Stimulated activated CD8-positive, alpha-beta memory T cell treated with anti-CD3 and anti-CD28 coated beads, Interleukin-2, amount 100 ng/mL, for 48 hours (primary cell): ENCODE measurements around the gene SMLR1.
"Not testable (repeated sequence)": the region's sequence is repeated elsewhere in the genome, so short reads cannot be mapped to it uniquely, and the experiment has no call there.

ENCODE experiments used
- DNase-seq, 2 donors: peaks; one replicate each; pipeline ENCODE4 v3.0.0-alpha.2; 2020; ENCODE audit warnings: low read depth in 2 of 2

The SMLR1 gene

DNA sequence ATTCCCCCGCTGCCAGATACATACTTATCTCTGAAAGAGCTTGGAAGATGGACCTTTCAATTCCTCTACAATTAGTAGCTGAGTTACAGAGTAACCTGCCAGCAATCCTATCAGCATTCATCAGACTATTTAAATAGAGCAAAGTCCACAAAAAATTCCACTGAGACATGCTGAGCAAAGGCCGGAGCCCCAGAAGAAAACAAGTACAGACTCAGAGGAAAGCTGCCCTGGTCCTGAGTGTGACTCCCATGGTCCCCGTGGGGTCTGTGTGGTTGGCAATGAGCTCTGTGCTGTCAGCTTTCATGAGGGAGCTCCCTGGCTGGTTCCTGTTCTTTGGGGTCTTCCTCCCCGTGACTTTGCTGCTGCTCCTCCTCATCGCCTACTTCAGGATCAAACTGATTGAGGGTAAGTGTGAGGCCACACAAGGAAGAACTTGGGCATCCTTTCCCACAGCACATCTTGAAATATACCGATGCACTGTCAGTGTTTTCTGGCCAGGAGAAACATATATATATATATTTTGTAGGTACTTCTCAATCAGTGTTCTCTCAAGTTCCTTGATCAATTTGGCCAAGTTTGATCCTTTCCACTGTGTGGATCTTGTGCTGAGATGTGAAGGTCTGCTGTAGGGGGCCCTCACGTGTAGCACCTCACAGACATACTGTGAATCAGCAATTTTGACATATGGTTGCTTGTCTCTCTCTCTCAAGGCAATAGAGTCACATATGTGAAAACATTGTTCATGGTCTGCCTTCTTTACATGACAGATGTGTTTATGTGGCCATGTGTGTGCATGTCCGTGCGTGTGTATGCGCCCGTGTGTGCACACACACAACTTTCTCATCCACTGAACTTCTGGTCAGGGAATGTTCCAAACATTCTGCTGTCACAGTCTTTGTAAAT lies at the start of gene SMLR1:
SMLR1 (plus strand) TSS at position 160 of the 903 bp plus-strand sequence; CDS start at position 168, 8 bp downstream.
- no peak for DNase-seq

GRCh38 chr6:130778946-130779657 lies 48.1 kb upstream of the SMLR1 start:
- DNase-seq: no peak

DNA sequence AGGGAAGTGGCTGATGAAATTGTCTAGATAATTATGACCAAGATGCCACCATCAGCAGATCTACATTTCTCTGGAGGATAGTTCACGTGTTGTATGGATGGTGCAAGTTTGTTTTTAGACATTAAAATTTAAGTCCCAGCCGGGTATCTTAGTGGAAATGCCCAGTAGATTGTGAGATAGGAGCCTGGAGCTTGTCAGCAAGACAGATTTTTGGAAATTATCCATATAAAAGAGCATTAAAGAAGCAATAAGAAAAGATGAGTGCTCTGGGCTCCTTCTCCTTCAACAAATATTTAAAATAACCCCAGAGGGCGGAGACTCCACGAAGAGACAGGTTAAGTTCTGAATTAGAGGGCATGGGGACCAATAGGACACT lies 47.6 kb upstream of the SMLR1 start:
- no peak for DNase-seq

GRCh38 chr6:130780122-130780521 lies 47.1 kb upstream of the SMLR1 start:
- no peak for DNase-seq

GRCh38 chr6:130781557-130781956 lies 45.6 kb upstream of the SMLR1 start:
- DNase-seq: no peak

DNA sequence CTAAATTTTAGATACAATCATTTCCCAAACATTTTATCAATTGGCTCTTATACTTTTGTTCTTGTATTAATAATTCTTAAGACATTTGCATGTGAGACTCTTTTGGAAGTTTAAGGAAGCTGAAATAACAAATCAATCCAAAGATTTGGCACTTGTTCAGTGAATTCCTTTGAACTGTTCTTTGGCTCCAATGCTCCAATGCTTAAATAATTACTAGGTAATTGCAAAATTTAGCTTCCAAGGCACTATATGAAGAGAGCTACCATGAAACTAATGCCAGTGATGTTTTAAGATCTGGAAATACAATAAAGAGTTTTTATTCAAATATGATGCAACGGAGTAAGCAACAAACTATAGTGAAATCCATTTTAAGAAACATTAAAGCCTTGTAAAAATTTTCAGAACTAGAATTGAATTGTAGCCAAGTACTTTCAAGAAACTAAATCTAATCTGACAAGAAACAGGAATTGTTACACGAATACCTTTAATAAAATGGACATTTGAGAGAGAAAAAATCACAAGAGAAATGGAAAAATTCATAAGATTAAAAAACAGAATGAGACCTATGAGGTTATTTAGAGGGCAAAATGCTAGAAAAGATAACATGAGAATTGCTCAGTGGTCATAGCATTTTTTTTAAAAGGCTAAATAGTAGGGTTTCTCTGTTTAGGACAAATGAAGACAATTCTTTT lies 43.6 kb upstream of the SMLR1 start:
- no peak for DNase-seq

DNA sequence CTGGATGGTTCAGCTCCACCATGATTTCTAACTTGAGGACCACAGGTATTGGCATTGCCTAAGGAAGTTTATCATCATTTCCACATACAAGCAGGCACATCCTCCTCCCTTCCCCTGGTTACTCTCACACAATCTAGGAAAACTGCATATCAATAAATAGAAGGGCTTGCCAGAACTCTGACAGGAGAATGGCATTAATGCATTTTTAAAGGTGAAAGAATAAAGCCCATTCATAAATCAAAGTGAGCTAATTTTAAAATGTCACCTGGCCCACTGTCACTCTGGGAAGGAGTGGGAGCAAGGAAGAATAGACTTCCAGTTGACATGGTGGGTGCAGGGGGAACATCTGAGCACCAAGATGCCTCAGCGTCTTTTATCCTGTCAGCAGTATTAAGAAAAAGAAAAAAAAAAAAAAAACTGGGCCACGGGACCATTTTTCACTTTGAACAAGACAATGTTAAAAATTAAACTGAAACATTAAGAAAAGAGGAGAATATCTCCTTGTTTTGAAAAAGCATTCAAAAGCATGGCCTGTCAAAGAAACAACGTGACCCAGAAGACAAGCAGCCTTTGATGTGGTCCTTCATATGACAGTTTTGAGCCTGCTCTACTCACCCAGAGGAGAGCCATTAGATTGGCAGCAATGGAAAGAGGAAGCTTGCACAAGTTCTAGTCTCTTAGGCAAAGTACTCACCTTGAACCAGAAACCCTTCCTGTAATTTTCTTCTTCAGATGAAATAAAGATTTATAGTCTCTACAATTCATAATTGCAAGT lies 39.3 kb upstream of the SMLR1 start:
- DNase-seq: no peak

- no peak for DNase-seq
Measured at GRCh38 chr6:130788954-130789353, 38.3 kb upstream of the SMLR1 start.

- no peak for DNase-seq
Measured at GRCh38 chr6:130794010-130794697, 33.1 kb upstream of the SMLR1 start.

DNA sequence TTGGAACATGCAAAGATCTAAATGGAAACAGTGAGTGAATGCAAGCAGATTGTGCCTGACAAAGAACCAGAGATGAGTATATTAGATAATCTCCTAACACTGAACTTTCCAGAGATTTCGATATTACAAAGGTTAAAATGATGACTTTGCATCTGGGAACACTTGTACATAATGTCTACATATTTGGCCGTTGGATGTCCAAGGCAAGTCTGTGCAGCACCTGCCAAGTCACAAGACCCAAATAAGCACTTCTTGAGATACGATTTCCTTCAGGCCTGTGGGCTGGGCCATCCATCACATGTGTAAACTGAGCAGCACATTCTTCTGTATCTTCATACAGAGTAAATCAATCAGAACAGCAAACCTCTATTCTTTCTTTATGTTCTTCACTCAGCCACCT lies 32.5 kb upstream of the SMLR1 start:
- DNase-seq: no peak

GRCh38 chr6:130796313-130796905 lies 30.8 kb upstream of the SMLR1 start:
- no peak for DNase-seq

DNA sequence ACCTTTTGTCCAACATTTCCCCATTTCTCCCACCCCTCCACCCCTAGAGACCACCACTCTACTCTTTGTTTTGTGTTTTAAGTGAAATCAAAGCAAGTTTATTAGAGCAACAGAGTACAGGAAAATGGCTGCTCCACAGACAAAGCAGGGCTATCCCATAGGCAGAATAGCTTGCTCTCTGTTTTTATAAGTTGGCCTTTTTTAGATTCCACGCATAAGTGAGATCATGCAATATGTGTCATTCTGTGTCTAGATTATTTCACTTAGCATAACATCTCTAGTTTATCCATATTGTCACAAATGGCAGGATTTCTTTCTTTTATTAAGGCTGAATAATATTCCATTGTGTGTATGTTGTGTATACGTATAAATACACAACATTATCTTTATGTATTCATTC lies 30.1 kb upstream of the SMLR1 start:
- DNase-seq: no peak

DNA sequence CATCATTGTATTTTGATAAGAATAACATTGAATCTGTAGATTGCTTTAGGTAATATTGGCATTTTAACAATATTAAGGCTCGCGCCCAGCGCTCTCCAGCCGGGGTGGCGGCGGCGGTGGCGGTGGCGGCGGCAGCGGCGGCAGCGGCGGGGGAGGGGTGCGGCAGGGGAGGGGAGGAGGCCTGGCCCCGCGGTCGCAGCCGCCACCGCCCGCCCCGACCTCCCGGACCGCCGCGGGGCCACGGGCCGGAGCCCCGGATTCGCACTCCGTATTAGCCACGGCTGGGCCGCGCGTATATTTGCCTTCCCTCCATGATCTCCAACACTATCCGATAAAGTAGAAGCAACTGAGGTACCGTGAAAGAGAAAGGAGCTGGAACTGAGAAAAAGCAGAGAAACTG lies 25.8 kb upstream of the SMLR1 start:
- not testable (repeated sequence) for DNase-seq

DNA sequence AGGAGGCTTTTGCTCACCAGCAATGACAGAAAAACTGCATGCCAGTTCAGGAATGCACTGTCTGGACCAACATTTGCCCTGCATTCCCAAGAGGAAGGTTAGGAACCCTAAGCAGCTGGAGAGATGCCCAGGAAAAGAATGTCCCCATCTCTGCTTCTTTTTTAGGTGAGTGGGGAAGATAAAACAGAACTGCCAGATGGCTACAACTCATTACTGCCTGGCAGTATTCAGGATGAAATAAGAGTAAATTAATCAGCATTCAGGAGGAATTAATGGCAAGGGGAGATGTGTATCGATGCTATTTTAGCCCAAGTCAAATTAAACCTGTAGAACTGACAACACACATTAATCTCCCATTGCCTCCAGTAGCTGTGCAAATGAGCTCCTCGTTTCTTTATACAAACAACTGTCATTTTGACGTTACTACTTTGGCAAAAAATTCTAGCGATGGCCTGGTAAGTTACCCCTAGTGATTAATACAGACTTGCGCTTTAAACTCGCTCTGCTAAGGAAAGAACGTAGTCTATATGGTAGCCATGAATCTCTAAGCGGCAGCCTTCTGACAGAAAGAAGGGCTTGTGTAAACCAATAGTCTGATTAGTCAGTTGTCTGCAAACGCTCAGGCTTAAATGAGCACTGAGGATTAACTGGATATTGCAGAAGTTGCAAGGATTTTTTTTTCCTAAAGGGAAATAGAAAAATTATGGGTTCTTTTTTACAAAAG lies 16.7 kb upstream of the SMLR1 start:
- DNase-seq: no peak

DNA sequence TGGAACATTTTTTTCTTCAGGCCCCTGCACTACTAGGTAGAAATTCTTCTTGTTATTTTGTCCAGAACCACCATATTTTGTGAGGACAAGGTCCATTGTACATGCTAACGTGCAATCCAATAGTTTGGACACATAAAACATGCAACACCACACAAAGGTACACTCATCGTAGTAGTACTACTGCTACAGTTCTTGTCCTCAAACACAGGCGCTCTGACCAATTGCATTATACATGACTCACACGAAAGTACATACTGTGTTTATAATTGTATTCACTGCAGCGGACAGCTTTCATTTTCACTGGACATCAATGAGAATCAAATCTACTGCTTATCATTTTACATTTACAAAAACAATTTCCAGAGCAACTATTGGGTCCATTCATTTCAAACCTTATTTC lies 15.3 kb upstream of the SMLR1 start:
- no peak for DNase-seq

DNA sequence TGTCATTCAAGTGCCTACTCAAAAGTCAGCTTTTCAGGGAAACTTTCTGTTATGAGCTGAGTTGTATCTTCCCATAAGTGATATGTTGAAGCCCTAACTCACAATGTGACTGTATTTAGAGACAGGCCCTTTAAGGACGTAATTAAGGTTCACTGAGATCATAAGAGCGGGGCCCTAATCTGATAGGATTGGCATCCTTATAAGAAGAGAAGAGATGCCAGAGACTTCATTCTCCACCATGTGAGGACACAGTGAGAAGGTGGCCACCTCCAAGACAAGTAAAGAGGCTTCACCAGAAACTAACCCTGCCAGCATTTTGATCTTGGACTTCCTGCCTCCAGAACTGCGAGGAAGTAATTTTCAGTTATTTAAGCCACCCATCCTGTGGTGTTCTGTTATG lies 12.7 kb upstream of the SMLR1 start:
- no peak for DNase-seq

- DNase-seq: no peak
Measured at GRCh38 chr6:130815200-130816071, 11.8 kb upstream of the SMLR1 start.

GRCh38 chr6:130822736-130823135 lies 4.5 kb upstream of the SMLR1 start:
- no peak for DNase-seq
